OCI-M2 (cell line): ENCODE data around the gene RGL4.
"Not testable (repeated sequence)": the region's sequence is repeated elsewhere in the genome, so short reads cannot be mapped to it uniquely, and the experiment has no call there.

Experiments used
- DNase-seq: peaks from one replicate; lab custom pipeline; 2025; ENCODE audit not compliant: unreplicated experiment; lab: John Stamatoyannopoulos, UW

RGL4 gene

DNA sequence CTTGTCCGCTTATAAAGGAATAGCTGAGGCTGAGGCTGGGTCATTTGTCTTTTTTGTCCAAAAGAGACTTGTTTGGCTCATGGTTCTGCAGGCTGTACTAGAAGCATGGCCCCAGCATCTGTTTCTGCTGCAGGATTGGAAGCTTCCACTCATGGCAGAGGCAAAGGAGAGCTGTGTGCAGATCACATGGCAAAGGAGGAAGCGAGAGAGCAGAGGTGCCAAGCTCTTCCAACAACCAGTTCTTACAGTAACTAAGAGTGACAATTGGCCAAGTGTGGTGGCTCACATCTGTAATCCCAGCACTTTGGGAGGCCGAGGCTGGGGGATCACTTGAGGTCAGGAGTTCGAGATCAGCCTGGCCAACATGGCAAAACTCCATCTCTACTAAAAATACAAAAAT lies 37.3 kb downstream of the RGL4 start:
- not testable (repeated sequence) for DNase-seq

DNA sequence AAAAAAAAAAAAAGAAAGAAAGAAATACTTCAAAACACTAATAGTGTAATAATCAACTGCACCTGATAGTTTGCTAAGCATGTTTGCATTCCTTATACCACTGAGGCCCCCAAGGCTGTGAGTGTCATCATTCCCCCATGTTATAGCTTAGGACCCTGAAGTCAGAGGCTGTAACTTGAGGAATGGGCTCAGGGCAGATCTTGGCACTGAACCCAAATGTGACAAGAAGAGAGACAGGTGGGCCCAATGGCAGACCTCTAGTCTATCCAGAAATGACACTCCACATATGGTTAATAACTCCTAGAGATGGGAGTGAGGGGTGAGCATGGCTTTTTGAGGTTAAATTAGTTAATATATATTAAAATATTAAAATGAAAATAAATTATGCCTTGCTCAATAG lies 46.9 kb downstream of the RGL4 start:
- DNase-seq, result no peak

DNA sequence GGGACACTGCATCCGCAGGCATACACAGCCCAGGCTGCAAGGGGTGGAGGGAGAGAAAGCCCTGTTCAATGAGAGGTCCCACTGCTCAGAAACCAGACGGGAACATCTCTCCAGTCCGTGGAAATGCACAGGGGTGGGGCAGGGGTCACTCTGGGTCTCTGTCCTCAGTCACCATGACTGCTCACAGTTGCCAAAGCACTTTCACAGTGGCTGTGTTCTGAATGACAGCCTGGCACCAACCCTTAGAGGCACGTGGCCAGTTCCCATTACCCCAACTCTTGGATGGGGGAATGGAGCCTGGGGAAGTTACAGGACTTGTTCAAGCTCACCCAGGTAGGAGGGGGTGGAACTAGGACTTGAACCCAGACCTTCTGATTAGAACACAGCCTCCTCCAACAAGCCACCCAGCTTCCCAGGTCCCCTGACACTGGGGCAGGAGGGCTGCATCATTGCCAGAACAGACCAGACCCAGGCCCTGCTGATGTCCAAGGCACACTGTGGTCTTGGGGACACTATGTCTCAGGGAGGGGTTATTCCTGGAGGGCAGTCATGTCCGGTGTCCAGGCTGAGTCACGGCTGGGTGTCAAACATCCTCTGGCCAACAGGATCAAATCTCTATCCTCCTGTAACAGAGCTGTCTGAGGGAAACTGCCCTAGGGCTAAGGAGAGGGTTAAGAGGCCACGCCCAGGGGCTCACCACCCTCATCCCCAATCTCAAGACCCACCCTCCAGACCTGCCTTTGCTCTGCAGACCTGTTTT lies 51.9 kb downstream of the RGL4 start:
- DNase-seq, result no peak

DNA sequence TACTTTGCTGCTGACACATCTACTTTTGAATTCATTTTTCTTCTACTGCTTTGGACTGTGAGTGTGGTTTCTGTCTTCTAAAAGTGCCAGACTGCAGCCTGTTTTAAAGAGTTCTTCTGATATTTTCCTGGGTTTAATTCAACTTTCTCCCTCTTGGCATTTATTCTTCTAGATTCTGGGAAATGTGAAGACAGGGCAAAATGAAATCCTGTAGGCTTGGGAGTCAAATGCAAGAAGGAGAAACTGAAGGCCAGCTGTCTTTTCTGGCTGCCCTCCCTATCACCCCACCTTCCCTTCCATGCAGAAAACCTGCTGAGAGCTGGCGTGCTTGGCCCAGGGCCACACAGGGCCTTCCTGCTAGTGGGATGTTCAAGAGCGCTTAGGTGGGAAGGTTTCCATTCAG lies 52.5 kb downstream of the RGL4 start:
- no peak for DNase-seq

DNA sequence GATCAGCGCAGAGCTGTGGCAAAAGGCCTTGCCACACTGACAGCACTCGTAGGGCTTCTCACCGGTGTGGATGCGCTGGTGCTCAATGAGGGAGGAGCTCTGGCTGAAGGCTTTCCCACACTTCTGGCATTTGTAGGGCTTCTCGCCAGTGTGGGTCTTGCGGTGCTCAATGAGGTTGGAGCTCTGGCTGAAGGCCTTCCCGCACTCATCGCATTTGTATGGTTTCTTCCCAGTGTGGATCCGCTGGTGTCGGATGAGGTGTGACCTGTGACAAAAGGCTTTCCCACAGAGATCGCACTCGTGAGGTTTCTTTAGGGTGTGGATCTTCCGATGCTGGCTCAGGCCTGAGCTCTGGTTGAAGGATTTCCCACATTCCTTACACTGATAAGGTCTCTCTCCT lies 53.2 kb downstream of the RGL4 start:
- DNase-seq, result no peak

DNA sequence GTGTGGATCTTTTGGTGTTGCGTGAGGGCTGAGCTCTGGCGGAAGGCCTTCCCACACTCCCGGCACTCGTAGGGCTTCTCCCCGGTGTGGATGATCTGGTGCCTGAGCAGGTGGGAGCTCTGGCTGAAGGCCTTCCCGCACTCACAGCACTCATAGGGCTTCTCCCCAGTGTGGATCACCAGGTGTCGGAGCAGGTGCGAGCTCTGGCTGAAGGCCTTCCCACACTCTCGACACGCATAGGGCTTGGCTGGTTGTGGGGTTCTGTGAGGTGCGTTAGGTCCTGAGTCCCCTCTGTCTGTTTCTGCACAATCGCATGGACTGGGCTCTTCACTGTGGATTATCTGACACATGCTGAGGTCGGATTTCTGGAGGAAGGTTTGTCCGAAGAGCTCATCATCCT lies 53.7 kb downstream of the RGL4 start:
- DNase-seq, result no peak

DNA sequence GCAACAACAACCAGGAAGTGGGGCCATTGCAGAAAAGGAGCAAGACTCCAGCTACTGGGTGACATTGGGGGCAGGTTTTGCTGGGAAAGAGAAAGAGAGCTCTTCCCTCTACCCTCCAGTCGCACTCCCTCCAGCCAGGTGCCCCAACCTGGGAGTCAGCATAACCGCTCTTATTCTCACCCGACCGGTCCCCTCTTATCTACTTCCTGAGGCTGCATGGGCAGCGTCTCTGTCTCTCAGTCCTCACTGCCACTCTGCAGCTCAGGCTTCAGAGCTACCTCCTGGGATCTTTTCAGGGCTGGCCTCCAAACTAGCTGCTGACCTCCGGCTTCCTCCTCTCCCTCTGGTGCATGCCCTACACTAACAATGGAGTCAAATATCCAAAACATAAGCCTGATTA lies 55.0 kb downstream of the RGL4 start:
- DNase-seq, result no peak
